Measurements from ENCODE around the gene UGGT2.

DNA sequence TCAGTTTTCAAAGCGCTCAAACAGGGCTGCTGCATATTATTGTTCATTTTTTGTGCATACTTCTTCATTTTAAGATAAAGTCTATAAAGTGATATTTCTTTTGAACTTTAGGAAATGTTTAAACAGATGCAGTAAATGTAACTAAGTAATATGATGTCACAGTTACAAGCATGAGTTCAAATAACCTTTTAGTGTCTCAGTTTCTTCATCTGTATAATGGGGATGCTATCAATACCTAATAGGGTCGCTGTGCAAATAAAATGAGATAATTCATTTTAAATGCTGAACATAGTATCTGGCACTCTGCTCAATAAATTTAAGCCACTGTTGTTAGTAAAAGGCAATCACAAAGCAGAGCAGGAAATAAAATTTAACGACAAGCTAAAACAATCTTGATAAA is 97.5 kb downstream of the UGGT2 start:
- no peak for TF ChIP-seq CHD2 (IDR thresholded peaks at IDR 0.05; ENCODE audit: low read length, partially characterized antibody)
- TF ChIP-seq, protein P1, sequence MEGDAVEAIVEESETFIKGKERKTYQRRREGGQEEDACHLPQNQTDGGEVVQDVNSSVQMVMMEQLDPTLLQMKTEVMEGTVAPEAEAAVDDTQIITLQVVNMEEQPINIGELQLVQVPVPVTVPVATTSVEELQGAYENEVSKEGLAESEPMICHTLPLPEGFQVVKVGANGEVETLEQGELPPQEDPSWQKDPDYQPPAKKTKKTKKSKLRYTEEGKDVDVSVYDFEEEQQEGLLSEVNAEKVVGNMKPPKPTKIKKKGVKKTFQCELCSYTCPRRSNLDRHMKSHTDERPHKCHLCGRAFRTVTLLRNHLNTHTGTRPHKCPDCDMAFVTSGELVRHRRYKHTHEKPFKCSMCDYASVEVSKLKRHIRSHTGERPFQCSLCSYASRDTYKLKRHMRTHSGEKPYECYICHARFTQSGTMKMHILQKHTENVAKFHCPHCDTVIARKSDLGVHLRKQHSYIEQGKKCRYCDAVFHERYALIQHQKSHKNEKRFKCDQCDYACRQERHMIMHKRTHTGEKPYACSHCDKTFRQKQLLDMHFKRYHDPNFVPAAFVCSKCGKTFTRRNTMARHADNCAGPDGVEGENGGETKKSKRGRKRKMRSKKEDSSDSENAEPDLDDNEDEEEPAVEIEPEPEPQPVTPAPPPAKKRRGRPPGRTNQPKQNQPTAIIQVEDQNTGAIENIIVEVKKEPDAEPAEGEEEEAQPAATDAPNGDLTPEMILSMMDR (IDR thresholded peaks at IDR 0.05) = no peak
- TF ChIP-seq POLR2A (IDR thresholded peaks at IDR 0.05; ENCODE audit: low read length) = no peak
- TF ChIP-seq, protein P2, sequence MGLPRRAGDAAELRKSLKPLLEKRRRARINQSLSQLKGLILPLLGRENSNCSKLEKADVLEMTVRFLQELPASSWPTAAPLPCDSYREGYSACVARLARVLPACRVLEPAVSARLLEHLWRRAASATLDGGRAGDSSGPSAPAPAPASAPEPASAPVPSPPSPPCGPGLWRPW (IDR thresholded peaks at IDR 0.05) = no peak
- TF ChIP-seq POLR2AphosphoS2 (conservative IDR thresholded peaks at IDR 0.05; ENCODE audit: low read length) = no peak
- TF ChIP-seq NR3C1 (IDR thresholded peaks at IDR 0.05) = no peak
- TF ChIP-seq MAFK (IDR thresholded peaks at IDR 0.05; ENCODE audit: partially characterized antibody) = no peak
- TF ChIP-seq EP300 (IDR thresholded peaks at IDR 0.05) = no peak
- TF ChIP-seq ESRRA (IDR thresholded peaks at IDR 0.05; ENCODE audit: borderline replicate concordance, low read length) = no peak
- no peak for TF ChIP-seq BHLHE40 (IDR thresholded peaks at IDR 0.05; ENCODE audit: low read depth, low read length)
- no peak for TF ChIP-seq FOSL2 (IDR thresholded peaks at IDR 0.05)
- no peak for TF ChIP-seq FOSL2 (CRISPR knock-in tag; IDR thresholded peaks at IDR 0.05)
- TF ChIP-seq, protein P3, sequence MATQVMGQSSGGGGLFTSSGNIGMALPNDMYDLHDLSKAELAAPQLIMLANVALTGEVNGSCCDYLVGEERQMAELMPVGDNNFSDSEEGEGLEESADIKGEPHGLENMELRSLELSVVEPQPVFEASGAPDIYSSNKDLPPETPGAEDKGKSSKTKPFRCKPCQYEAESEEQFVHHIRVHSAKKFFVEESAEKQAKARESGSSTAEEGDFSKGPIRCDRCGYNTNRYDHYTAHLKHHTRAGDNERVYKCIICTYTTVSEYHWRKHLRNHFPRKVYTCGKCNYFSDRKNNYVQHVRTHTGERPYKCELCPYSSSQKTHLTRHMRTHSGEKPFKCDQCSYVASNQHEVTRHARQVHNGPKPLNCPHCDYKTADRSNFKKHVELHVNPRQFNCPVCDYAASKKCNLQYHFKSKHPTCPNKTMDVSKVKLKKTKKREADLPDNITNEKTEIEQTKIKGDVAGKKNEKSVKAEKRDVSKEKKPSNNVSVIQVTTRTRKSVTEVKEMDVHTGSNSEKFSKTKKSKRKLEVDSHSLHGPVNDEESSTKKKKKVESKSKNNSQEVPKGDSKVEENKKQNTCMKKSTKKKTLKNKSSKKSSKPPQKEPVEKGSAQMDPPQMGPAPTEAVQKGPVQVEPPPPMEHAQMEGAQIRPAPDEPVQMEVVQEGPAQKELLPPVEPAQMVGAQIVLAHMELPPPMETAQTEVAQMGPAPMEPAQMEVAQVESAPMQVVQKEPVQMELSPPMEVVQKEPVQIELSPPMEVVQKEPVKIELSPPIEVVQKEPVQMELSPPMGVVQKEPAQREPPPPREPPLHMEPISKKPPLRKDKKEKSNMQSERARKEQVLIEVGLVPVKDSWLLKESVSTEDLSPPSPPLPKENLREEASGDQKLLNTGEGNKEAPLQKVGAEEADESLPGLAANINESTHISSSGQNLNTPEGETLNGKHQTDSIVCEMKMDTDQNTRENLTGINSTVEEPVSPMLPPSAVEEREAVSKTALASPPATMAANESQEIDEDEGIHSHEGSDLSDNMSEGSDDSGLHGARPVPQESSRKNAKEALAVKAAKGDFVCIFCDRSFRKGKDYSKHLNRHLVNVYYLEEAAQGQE (IDR thresholded peaks at IDR 0.05) = no peak
- TF ChIP-seq ZFP36 (IDR thresholded peaks at IDR 0.05; ENCODE audit: borderline replicate concordance, partially characterized antibody) = no peak

Measured in A549 (cell line).